IPS DF 4.7 (cell line): ENCODE measurements around the gene SLC37A4.
A peak's percentile ranks its signal among the peaks of the same experiment; 100 is the strongest.
"Not testable (repeated sequence)": the region's sequence is repeated elsewhere in the genome, so short reads cannot be mapped to it uniquely, and the experiment has no call there.

Experiments
- DNase-seq: peaks from one replicate; pipeline ENCODE4 v3.0.0-alpha.2; 2013; ENCODE audit warnings: low spot score; ENCODE audit errors: extremely low read depth

The SLC37A4 gene

DNA sequence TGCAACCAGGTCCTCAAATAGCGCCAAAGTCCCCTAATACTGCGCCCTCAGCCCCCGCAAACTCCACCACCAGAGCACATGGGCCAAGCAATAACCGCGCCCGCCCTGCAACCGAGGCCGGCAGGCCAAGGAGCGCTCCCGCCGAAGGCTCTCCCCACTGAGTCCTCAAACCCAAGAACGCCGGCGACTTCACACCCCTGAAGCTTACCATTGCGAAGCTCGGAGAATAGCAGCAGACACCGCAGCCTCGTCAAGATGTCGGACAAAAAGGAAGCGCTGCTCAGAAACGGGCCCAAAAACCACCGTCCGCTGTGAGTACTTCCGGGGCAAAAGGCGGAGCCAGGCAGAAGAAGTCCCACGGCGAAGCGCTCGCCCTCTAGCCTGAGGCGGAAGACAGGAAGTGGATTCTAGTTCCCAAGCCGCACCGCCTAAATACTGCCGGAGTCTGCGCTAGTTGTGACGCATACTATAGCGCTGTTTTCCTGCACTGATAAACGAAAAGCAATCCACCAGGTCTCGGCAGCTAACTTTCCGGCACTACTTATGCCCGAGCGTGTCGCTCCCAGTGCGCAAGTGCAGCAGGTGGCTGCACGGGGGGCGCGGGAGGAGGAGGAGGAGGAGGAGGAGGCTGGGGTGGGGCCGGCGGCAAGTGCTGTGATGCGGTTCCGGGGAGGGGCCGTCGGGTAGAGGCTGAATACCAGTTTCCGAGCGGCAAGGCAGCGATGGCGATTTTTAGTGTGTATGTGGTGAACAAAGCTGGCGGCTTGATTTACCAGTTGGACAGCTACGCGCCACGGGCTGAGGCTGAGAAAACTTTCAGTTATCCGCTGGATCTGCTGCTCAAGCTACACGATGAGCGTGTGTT, 12.4 kb downstream of the SLC37A4 start, which contains the start of the genes RPS25 and TRAPPC4:
Gene RPS25, minus strand, starts transcription at position 270 of the 865 bp plus-strand sequence. Its CDS starts 59 bp downstream, at position 211.
Gene TRAPPC4, plus strand, starts transcription at position 693 of the 865 bp plus-strand sequence. Its CDS starts 30 bp downstream, at position 723.
- DNase-seq: peak; percentile 87

DNA sequence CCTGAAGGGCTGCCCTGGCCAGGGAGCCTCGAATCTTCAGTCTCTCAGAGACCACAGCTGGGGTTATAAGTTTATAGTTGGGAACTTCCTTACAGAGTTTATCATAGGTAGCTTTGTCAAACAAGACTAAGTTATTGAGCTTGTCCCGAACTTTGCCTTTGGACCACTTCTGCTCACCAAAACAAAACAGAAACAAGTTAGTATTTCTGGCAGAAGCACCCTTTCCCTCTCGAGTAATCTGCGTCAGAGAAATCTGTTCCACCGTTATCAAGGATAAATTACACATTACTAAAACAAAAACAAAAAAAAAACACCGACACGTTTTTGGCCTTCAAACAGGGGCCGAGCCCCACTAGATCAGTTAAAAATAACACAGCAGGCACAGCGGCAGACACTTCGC, 13.3 kb downstream of the SLC37A4 start:
- DNase-seq: not testable (repeated sequence)

DNA sequence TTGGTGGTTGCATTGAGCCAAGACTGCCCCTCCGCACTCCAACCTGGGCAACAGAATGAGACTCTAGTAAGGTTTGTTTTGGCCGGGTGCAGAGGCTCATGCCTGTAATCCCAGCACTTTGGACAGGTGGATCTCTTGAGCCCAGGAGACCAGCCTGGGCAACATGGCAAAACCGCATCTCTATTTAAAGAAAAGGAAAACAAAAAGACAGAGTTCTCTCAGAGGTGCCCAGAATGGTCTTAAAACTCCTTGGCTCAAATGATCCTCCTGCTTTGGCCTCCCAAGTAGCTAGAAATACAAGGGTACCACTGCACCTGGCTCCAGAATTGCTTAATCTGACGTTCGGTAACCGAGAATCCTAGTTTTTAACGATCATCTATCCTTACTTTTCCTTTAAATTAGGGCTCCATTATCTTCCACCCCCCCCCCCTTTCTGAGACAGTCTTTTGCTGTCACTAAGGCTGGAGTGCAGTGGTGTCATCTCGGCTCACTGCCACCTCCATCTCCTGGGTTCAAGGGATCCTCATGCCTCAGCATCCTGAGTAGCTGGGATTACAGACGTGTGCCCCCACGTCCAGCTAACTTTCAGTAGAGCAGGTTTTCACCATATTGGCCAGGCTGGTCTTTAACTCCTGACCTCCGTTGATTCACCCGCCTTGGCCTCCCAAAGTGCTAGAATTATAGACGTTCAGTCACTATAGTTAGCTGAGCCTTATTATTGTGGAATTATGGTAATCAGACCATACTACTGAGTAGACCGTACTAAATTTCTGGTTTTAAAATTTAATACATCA, 14.3 kb downstream of the SLC37A4 start:
- no peak for DNase-seq

DNA sequence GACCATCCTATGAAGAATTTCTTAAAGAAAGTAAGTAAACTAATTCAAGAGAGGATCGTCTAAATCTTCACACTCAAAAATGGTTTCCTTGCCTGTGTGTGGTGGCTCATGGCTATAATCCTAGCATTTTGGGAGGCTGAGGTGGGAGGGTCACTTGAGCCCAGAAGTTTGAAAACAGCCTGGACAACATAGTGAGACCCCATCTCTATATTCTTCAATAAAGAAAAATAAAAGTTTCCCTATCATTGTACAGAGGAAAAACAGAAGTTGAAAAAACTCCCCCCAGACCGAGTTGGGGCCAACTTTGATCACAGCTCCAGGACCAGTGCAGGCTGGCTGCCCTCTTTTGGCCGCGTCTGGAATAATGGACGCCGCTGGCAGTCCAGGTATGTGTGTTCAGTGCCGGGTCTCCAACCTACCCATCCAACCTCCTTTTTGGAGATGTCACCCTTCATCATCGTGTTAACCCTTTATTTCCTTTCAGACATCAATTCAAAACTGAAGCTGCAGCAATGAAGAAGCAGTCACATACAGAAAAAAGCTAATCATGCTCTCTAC, 15.5 kb downstream of the SLC37A4 start:
- DNase-seq: no peak

DNA sequence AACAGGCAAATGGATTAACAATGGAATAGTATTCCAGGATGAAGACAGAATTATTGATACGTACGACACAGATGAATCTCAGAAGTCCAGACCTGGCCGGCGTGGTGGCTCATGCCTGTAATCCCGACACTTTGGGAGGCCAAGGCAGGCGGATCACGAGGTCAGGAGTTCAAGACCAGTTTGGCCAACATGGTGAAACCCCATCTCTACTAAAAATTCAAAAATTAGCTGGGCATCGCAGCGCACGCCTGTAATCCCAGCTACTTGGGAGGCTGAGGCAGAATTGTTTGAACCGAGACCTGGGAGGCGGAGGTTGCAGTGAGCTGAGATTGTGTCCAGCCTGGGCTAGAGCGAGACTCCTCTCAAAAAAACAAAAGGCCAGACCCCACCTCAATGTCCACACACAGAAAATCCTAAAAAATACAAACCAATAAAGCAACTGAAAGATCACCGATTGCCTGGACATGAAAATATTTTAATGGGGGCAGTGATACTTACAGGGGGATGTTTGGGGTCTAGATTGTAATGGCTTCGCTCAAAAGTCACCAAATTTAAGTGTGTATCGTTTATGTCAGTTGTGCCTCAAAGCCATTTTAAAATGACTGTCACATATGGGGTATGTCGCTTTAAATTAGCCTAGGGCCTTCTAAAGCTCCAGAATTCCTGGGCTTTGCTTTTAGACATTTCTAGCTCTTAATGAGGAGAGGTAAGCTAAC, 16.3 kb downstream of the SLC37A4 start:
- DNase-seq: no peak

DNA sequence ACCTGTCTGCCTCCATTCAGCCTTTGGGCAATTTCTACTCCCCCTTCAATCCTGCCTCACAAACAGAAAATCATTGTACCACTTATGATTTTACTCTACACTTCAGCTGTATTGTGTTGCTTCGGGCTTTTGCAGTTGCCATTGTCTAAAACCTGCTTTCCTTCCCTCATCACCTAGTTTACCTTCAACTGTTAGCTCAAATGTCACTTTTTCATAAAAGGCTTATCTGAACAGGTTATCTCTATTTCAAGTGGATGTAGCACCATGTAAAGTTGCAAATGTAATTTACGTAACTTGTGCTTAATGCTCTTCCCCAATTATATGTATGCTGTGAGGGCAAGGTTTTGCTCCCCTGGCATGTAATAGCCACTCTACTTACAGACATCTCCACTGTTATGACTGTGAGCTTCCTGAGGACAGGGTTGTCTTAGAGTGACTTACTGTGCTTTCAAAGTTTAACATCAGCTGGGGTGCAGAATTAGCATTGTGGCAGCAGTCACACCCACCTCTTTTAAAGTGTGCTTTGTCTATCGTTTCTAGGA, 18.0 kb downstream of the SLC37A4 start:
- no peak for DNase-seq

DNA sequence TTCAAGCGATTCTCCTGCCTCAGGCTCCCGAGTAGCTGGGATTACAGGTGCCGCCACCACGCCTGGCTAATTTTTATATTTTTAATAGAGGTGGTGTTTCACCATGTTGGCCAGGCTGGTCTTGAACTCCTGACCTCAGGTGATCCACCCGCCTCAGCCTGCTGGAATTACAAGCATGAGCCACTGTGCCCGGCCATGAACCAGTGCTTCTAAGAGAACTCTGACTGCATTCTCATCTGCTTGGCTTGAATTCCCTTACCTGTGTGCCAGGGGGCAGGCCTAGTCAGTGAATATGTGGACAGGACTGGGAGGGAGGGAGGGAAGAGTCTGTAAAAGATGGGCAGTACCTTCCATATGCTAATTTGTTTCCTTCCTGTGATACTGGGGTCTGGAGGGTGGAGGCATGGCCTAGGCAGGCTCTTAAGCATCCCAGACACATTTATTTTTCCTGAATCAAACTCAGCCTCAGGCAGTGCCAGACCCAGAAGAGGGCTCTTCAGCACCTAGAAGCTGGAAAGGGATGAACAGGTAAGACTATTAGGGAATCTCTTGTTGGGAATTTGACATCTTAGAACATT, 19.1 kb downstream of the SLC37A4 start:
- DNase-seq: no peak

DNA sequence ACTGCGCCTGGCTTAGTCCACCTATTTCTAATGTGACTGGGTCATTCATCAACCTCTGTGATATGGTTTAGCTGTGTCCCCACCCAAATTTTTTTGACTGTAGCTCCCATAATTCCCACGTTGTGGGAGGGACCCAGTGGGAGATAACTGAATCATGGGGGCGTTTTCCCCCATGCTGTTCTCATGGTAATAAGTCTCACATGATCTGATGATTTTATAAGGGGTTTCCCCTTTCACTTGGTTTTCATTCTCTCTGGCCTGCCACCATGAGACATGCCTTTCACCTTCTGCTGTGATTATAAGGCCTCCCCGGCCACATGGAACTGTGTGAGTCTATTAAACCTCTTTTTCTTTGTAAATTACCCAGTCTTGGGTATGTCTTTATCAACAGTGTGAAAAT, 24.0 kb downstream of the SLC37A4 start:
- DNase-seq: no peak

DNA sequence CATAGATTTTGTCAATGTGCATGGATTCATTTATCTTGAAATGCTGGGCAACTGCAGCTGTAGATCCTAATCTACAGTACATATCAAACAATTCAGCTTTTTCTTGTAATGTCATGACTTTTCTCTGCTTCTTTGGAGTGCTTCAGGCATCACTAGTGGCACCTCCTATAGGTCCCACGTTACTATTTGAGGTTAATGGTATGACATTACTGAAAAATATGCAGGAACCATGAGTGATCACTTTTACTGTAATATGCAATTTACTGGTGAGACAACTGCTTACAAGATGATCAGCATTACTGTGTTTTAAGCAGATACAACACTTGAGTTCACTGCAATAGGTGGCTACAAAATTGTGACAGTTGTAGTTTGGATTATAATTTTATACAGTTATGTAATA, 29.8 kb downstream of the SLC37A4 start:
- no peak for DNase-seq

DNA sequence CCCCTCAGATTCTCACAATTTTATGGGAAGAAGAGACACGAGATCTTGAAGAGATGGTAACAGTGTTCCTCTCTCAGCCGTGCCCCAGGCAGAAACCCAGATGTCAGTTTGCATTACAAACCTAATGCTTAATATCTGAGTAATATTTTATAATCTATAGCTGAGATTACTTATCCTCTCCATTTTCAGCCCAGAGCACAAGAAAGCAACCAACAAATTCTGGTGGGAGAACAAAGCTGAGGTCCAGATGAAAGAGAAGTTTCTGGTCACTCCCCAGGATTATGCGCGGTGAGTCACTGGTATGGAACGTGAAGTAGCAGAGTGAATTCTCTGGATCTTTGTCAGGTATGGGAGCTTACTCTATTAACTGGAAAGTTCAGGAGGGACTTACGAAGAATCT, 31.9 kb downstream of the SLC37A4 start:
- no peak for DNase-seq

DNA sequence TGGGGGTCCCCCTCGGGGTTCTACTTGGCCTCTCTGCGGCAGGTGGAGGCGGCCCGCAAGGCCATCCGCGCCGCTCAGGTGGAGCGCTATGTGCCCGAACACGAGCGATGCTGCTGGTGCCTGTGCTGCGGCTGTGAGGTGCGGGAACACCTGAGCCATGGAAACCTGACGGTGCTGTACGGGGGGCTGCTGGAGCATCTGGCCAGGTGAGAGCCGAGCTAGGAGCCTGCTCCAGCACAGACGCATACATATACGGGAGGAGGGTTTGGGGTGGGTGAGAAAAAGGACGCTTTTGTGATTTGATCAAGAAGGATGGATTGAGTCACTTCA, 32.3 kb downstream of the SLC37A4 start:
- DNase-seq: no peak

DNA sequence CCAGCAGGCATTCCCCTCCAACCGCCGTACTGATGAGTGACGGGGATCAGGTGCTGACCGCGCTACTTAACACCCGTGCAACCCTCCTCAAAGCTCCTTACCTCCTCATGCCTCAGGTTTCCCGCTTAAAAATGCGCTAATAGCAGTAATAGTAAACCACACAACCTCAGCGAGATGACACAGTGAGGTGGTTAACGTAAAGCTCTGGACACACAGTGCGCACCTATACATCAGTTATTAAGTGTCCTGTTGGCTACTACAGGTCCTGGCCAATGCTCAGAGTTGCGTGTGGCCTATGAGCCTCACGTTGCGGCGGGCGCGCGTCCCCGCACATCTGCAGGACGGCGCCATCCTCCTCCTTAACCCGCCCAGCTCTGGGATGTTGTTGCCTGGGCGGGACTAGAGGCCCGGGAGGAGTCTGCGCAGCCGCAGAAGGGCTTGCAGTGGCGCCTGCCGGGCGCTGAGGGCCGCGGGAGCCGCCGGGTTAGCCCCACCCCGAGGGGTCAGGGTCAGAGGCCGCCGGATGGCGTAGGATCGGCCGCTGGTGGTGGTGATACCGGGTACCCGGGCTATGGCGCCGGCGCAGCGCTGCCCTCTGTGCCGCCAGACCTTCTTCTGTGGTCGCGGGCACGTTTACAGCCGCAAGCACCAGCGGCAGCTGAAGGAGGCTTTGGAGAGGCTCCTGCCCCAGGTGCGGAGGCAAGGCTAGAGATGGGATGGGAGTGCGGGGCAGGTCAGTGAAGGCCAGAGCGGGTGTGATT, 32.9 kb downstream of the SLC37A4 start, which contains the start of gene CENATAC:
Gene CENATAC, plus strand, starts transcription at position 512 of the 761 bp plus-strand sequence. Its CDS starts 60 bp downstream, at position 572.
- peak; percentile 78 for DNase-seq

DNA sequence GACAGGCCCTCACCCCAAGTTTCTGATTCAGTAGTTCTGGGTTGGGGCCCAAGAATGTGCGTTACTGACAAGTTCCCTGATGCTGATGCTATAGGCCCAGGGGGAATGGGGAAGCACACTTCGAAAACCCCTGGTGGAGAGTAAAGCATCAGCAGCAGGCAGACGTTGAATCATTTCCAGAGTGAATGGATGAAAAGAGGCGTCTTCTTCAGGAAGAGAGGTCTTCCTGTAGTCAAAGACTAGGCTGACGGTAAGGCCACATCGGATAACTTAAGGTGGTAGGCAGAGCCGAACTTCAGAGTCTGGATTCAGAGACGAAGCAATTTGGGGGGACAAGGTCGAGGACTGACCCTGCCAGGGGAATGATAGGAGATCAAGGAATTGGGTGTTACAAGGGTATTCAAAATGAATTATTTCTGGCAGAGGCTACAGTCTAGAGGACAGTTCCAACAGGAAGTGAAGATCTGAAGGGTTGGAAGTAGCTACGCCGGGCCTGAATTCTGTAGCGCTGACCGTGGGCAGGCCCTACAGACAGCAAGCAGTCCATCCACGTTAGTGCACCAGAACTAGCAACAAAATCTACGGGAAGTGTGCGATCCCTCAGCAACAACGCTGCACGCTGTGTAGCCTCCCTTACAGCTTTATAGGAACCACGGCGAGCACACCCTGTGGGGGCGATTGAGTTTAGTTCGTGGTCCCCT, 33.6 kb downstream of the SLC37A4 start:
- no peak for DNase-seq

DNA sequence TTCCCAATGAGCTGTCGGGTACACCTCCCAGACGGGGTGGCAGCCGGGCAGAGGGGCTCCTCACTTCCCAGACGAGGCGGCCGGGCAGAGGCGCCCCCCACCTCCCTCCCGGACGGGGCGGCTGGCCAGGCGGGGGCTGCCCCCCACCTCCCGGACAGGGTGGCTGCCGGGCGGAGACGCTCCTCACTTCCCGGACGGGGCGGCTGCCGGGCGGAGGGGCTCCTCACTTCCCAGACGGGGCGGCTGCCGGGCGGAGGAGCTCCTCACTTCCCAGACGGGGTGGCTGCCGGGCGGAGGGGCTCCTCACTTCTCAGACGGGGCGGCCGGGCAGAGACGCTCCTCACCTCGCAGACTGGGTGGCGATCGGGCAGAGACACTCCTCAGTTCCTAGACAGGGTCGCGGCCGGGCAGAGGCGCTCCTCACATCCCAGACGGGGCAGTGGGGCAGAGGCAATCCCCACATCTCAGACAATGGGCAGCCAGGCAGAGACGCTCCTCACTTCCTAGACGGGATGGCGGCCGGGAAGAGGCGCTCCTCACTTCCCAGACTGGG, 39.1 kb downstream of the SLC37A4 start:
- not testable (repeated sequence) for DNase-seq

DNA sequence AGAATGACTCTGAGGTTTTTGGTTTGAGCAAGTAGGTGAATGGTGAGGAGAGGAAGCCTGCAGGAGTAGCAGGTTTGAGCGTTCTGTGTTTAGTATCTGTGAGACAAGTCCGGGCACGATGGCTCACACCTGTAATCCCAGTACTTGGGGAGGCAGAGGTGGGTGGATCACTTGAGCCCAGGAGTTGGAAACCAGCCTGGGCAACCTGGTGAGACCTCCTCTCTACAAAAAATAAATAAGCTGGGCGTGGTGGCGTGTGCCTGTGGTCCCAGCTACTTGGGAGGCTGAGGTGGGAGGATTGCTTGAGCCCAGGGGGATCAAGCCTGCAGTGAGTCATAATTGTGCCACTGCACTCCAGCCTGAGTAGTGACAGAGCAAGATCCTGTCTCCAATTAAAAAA, 42.4 kb downstream of the SLC37A4 start:
- DNase-seq: no peak

DNA sequence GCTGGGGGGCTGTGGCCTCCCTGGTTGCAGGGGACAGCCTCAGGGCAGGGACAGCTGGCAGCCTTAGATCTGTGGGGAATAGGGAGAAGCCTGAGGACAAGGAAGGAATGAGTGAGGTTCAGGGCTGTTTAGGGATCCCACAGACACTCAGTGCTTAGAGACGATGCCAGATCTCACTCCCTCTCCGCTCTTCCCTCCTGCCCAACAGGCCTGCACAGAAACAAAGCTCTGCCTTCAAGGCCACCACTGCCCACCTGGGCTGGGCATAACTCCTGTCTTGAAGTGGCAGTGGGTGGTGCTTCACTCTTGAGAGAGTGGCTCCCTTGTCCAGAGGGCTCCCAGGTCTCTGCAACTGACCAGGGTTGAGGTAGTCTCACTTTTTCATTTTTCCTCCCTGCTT, 45.9 kb downstream of the SLC37A4 start:
- no peak for DNase-seq

DNA sequence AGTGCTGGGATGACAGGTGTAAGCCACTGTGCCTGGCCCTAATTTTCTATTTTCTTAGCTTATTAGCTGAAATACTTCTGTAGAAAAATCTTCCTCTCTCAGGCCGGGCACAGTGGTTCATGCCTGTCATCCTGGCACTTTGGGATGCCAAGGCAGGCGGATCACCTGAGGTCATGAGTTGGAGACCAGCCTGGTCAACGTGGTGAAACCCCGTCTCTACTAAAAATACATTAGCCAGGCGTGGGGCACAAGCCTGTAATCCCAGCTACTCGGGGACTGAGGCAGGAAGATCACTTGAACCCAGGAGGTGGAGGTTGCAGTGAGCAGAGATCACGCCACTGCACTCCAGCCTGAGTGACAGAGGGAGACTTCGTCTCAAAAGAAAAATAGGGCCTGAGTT, 46.3 kb downstream of the SLC37A4 start:
- not testable (repeated sequence) for DNase-seq

DNA sequence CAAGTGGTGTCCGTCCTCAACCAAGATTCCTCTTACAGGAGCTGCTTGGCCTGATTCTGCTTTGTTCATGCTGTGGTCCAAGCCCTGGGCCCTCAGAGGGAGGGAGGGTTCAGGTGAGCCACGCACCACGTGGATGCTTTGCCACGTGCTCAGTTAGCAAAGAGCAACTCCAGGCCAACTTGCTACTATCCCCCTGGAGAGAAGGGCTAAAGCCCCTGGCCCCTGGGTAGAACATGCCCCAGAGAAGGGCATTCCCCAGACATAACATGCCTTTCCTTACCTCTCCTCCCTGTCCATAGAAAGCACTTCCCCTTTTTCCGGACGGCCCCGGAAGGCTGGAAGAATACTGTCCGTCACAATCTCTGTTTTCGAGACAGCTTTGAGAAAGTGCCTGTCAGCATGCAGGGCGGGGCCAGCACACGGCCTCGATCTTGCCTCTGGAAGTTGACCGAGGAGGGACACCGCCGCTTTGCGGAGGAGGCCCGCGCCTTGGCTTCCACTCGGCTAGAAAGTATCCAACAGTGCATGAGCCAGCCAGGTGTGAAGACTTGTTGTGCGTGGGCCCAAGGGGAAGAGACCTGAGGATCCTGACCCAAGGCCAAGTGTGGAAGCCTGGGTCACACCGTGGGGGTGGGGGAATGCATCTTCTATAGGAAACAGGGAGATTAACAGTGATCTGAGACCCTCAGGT, 50.3 kb downstream of the SLC37A4 start:
- DNase-seq: no peak
